Karpas-422 (cell line): ENCODE results near the gene PKHD1. TPM values are rescaled to one million over a fixed set of nuclear protein-coding genes. Genes with fewer than 3 reads are reported as not detected.

Source experiments
- DNase-seq: peaks from one replicate; pipeline ENCODE4 v3.0.0-alpha.2; 2015
- H2AFZ ChIP-seq: fragments of 200-600 bp; sonication (generic); 2 replicates; pipeline ENCODE4 v1.6.1; 2014; ENCODE audit warnings: antibody characterized with exemption, low read length, mixed read lengths
- H3K27ac ChIP-seq: fragments of 200-600 bp; sonication (generic); 2 replicates; pipeline ENCODE4 v1.5.1; 2014; ENCODE audit warnings: mild to moderate bottlenecking, low read length, moderate library complexity
- H3K27me3 ChIP-seq: fragments of 200-600 bp; sonication (generic); 2 replicates; pipeline ENCODE4 v1.6.1; 2014; ENCODE audit warnings: low read length, mixed read lengths
- H3K36me3 ChIP-seq: fragments of 200-600 bp; sonication (generic); 2 replicates; pipeline ENCODE4 v1.6.1; 2014; ENCODE audit warnings: low read length, mixed read lengths; ENCODE audit not compliant: insufficient read depth
- H3K4me1 ChIP-seq: fragments of 200-600 bp; sonication (generic); 2 replicates; pipeline ENCODE4 v1.6.1; 2014; ENCODE audit warnings: mild to moderate bottlenecking, low read length, mixed read lengths
- H3K4me2 ChIP-seq: fragments of 200-600 bp; sonication (generic); 2 replicates; pipeline ENCODE4 v1.6.1; 2014; ENCODE audit warnings: low read length, low read depth, mild to moderate bottlenecking; ENCODE audit not compliant: poor library complexity, severe bottlenecking
- H3K4me3 ChIP-seq: fragments of 200-600 bp; sonication (generic); 2 replicates; pipeline ENCODE4 v1.5.1; 2014; ENCODE audit warnings: mild to moderate bottlenecking, antibody characterized with exemption, low read length, mixed read lengths
- H3K79me2 ChIP-seq: fragments of 200-600 bp; sonication (generic); 2 replicates; pipeline ENCODE4 v1.6.1; 2014; ENCODE audit warnings: mild to moderate bottlenecking, low read length, mixed read lengths
- H3K9ac ChIP-seq: fragments of 200-600 bp; sonication (generic); 2 replicates; pipeline ENCODE4 v1.6.0; 2014; ENCODE audit warnings: low read length
- H3K9me2 ChIP-seq: fragments of 200-600 bp; sonication (generic), shearing (Covaris generic); replicated peaks from 2 replicates; pipeline ENCODE4 v1.6.0; 2014; ENCODE audit warnings: mild to moderate bottlenecking, low read length, moderate library complexity; ENCODE audit not compliant: insufficient read depth
- H3K9me3 ChIP-seq: fragments of 300-700, 200-600 bp; sonication (generic); 2 replicates; pipeline ENCODE4 v1.6.1; 2014; ENCODE audit warnings: low read length, mixed read lengths
- H4K20me1 ChIP-seq: fragments of 200-600 bp; sonication (generic); 2 replicates; pipeline ENCODE4 v1.6.1; 2014; ENCODE audit warnings: mild to moderate bottlenecking, antibody characterized with exemption, low read length, low read depth; ENCODE audit not compliant: insufficient read depth
- total RNA-seq: library from RNA; depleted of rRNA; stranded (reverse); fragments of >200 nt; shearing (Covaris generic); gene quantifications from 2 replicates; pipeline ENCODE4 v1.2.3, GENCODE V29; 2014; ENCODE audit warnings: low replicate concordance

Gene PKHD1
- total RNA-seq, 1 experiment from 2014 or later, result 0.11 TPM

DNA sequence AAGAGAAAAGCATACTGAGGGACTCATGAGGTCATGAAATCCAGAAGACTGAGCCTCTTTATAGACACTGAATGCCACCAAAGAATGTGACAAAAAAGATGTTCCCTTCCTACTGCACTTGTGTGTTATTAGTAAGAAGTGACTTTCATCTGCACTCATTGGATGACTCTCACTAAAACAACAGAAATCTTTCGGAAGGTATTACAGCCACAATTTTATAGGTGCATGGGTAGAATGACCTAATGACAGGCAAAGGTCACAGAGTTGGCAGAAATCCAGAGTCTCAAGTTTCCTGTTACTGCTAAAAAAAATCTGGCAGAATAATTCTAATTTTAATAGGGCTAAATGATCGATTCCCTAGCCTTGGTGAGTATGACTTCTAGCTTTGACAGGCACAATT, 13.3 kb downstream of the PKHD1 start:
- H3K9ac ChIP-seq, result no peak overlapping the region
- H3K4me3 ChIP-seq, result no peak overlapping the region
- H3K27ac ChIP-seq, result no peak overlapping the region
- no peaks in the 10 kb centered on the region for H3K36me3 ChIP-seq
- no peaks in the 10 kb centered on the region for H3K4me1 ChIP-seq
- H3K9me3 ChIP-seq, result no peaks in the 10 kb centered on the region
- H2AFZ ChIP-seq, result no peak overlapping the region
- no peaks in the 10 kb centered on the region for H3K27me3 ChIP-seq
- no peak overlapping the region for H3K4me2 ChIP-seq
- no peaks in the 10 kb centered on the region for H4K20me1 ChIP-seq
- no peak for DNase-seq
- H3K79me2 ChIP-seq, result no peaks in the 10 kb centered on the region
- H3K9me2 ChIP-seq, result no peaks in the 10 kb centered on the region

DNA sequence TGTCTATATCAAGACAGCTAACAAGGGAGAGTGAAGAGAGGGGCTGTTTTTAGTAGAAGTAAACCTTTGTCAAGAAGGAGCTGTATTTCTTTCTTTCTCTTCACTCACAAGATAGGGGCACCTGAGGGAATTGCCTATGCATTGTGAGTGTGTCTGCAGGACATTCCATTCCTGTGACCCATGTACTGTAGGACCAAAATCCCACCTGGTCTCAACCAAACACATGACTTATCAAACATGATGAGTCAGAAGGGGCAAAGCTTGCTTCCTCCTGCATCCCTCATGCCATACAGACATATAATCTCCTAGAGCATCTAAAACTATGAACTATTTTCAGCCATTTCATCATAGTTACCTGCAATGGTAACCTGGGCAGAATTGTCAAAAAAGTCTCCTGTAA, 21.8 kb downstream of the PKHD1 start:
- H2AFZ ChIP-seq, result no peak overlapping the region
- H3K36me3 ChIP-seq, result no peaks in the 10 kb centered on the region
- H4K20me1 ChIP-seq, result no peaks in the 10 kb centered on the region
- no peaks in the 10 kb centered on the region for H3K79me2 ChIP-seq
- DNase-seq, result no peak
- no peak overlapping the region for H3K27ac ChIP-seq
- H3K4me2 ChIP-seq, result no peak overlapping the region
- H3K9ac ChIP-seq, result no peak overlapping the region
- H3K4me3 ChIP-seq, result no peak overlapping the region
- no peaks in the 10 kb centered on the region for H3K9me2 ChIP-seq
- no peaks in the 10 kb centered on the region for H3K27me3 ChIP-seq
- peaks cover 6% of the 10 kb centered on the region for H3K4me1 ChIP-seq
- H3K9me3 ChIP-seq, result no peaks in the 10 kb centered on the region

DNA sequence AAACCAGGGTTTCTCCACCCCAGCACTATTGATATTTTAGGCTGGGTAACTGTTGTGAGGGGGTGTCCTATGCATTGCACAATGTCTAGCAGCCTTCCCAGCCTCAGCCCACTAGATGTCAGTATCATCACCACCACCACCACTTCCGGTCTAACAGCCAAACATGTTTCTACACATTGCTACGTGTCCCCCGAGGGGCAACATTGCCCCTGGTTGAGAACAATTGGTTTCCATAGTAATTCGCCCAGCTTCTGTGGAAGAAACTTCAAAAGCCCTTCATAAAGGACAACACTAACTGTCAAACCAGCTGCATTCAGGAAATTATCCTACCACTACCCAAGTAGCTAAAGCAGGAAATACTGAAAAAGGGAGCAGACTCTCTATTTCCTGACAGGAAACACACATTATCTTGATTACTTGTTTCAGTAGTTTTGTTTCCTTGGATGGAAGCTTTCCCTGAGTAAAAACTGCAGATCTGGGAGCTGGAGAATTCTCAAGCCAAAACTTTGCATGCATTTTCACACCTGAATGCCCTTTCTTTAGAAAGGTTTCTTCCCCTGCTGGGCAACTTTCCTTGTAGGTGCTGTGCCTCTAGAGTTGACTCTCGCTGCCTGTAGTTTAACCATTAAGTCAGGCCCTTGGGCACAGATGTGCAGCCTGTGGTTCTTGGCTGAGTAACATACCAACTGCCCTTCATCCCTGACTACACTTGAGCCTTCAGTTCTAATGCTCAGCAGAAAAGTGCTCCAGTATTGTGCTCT, 23.6 kb downstream of the PKHD1 start:
- Histone ChIP-seq H3K4me1 (peaks cover 6% of the 10 kb centered on the region), H3K9me3 (no peaks in the 10 kb centered on the region), H3K36me3 (no peaks in the 10 kb centered on the region), H3K9me2 (no peaks in the 10 kb centered on the region), H3K9ac (no peak overlapping the region), H3K27ac (no peak overlapping the region), H3K27me3 (no peaks in the 10 kb centered on the region), H2AFZ (peak overlapping the region; percentile 90), H4K20me1 (no peaks in the 10 kb centered on the region), H3K4me3 (peak overlapping the region; percentile 8; the same call in 1 of the 2 replicates), H3K79me2 (no peaks in the 10 kb centered on the region), H3K4me2 (peak overlapping the region; percentile 26)
- DNase-seq, result peak; percentile 87

GRCh38 chr6:52061481-52061880, 25.9 kb downstream of the PKHD1 start:
- Histone ChIP-seq H3K79me2 (no peaks in the 10 kb centered on the region), H3K4me1 (peaks cover 6% of the 10 kb centered on the region), H3K36me3 (no peaks in the 10 kb centered on the region), H3K9me2 (no peaks in the 10 kb centered on the region), H4K20me1 (no peaks in the 10 kb centered on the region), H3K4me2 (no peak overlapping the region), H3K9me3 (no peaks in the 10 kb centered on the region), H3K27me3 (no peaks in the 10 kb centered on the region), H3K4me3 (no peak overlapping the region), H2AFZ (no peak overlapping the region), H3K9ac (no peak overlapping the region), H3K27ac (no peak overlapping the region)
- DNase-seq, result no peak

DNA sequence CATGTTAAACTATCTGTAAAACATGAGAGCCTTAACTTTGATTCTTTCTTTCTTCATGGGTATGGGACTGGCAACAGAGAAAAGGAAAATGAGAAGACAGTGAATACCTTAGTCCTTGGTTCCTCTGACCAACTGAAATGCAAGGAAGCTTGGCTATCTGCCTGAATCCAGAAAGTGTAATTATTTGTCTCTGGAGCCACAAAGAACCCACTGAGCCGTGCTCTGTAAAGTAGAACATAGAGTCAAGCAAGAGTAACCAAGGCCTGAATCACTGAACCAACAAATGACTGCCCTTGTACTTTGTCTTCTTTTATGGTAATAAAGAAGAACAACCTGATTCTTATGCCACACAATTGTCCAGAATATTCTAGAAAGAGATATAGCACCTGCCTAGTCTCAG, 27.6 kb downstream of the PKHD1 start:
- H3K9me2 ChIP-seq, result no peaks in the 10 kb centered on the region
- H4K20me1 ChIP-seq, result no peaks in the 10 kb centered on the region
- H3K4me2 ChIP-seq, result no peak overlapping the region
- H3K27ac ChIP-seq, result no peak overlapping the region
- H2AFZ ChIP-seq, result no peak overlapping the region
- no peaks in the 10 kb centered on the region for H3K36me3 ChIP-seq
- H3K4me3 ChIP-seq, result no peak overlapping the region
- no peak for DNase-seq
- no peaks in the 10 kb centered on the region for H3K79me2 ChIP-seq
- no peaks in the 10 kb centered on the region for H3K27me3 ChIP-seq
- peaks cover 6% of the 10 kb centered on the region for H3K4me1 ChIP-seq
- no peak overlapping the region for H3K9ac ChIP-seq
- no peaks in the 10 kb centered on the region for H3K9me3 ChIP-seq

- Histone ChIP-seq H3K27me3 (no peaks in the 10 kb centered on the region), H3K4me1 (peaks cover 11% of the 10 kb centered on the region), H3K36me3 (no peaks in the 10 kb centered on the region), H2AFZ (no peak overlapping the region), H3K9me2 (no peaks in the 10 kb centered on the region), H3K9ac (no peak overlapping the region), H3K4me3 (no peak overlapping the region), H4K20me1 (no peaks in the 10 kb centered on the region), H3K4me2 (no peak overlapping the region), H3K9me3 (no peaks in the 10 kb centered on the region), H3K79me2 (no peaks in the 10 kb centered on the region), H3K27ac (no peak overlapping the region)
- DNase-seq, result peak; percentile 2
Observed at GRCh38 chr6:52055451-52055850, 32.0 kb downstream of the PKHD1 start.

DNA sequence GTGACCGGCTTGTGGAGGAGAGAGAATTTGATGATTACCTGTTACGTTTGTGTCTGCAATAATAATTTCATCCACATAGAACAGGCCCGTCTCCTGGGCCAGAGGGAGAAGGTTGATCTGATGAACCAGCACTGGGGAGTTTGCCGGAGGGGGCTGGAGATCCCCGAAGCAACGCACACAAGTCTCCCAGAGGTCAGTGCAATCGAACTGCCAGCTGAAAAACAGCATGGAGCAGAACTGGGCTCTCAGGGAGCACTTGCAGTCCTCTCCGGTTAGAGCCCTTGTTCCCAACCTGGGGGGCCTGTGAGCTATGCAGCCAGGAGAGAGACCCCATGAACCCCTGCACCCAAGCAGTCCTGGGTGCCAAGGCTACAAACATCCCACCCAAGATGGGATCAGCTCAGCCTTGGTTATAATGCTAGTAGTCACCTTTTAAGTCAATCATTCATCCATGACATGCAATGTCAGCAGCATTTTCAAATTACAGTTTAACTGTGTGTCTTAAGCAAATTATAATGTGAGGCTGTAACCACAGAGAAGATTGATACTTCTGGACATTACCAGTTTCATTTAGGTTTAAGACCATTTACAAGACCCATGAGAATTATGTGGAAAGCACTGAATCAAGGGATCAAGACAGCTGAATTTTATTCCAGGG, 34.2 kb downstream of the PKHD1 start:
- Histone ChIP-seq H3K27ac (no peak overlapping the region), H3K4me3 (no peak overlapping the region)

DNA sequence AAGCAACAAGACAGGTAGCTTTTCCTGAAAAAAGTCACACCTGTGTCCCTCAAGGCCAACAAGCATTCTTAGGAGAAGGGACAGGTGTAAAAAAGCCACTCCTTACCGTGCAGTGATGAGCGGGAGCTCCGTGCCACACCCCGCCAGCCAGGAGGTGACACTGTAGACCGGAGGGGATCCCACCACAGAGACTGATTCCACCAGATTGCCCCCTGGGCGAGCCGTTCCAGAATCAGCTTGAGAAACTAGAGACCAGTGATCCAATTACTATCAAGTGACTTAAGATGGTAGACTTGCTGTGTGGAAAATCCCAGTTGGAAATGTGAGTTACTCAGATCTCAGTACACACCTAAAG, 37.4 kb downstream of the PKHD1 start:
- no peaks in the 10 kb centered on the region for H3K9me3 ChIP-seq
- no peaks in the 10 kb centered on the region for H3K27me3 ChIP-seq
- DNase-seq, result no peak
- peaks cover 11% of the 10 kb centered on the region for H3K4me1 ChIP-seq
- no peaks in the 10 kb centered on the region for H3K79me2 ChIP-seq
- H3K9me2 ChIP-seq, result no peaks in the 10 kb centered on the region
- no peak overlapping the region for H3K9ac ChIP-seq
- no peak overlapping the region for H3K4me3 ChIP-seq
- H3K4me2 ChIP-seq, result no peak overlapping the region
- no peaks in the 10 kb centered on the region for H4K20me1 ChIP-seq
- no peak overlapping the region for H3K27ac ChIP-seq
- no peak overlapping the region for H2AFZ ChIP-seq
- H3K36me3 ChIP-seq, result no peaks in the 10 kb centered on the region

More for the DNA sequence above, 34.2 kb downstream of the PKHD1 start:
- no peak overlapping the region for H3K9ac ChIP-seq
- H3K9me3 ChIP-seq, result no peaks in the 10 kb centered on the region
- DNase-seq, result peak; percentile 28
- H3K36me3 ChIP-seq, result no peaks in the 10 kb centered on the region
- no peak overlapping the region for H3K4me2 ChIP-seq
- H3K9me2 ChIP-seq, result no peaks in the 10 kb centered on the region
- peaks cover 11% of the 10 kb centered on the region for H3K4me1 ChIP-seq
- no peaks in the 10 kb centered on the region for H3K79me2 ChIP-seq
- no peaks in the 10 kb centered on the region for H3K27me3 ChIP-seq
- H4K20me1 ChIP-seq, result no peaks in the 10 kb centered on the region
- H2AFZ ChIP-seq, result no peak overlapping the region
